K562 (cell line): ENCODE data around the gene MEGF9. TPM values are rescaled to one million over a fixed set of nuclear protein-coding genes. Genes with fewer than 3 reads are reported as not detected.

Experiments used
- ARID1B ChIP-seq: fragments of 450-650 bp; IDR thresholded peaks from 2 replicates; pipeline ENCODE4 v1.6.1; 2016; ENCODE audit warnings: antibody characterized with exemption, mild to moderate bottlenecking, inconsistent platforms
- ARID2 ChIP-seq: fragments of 450-650 bp; IDR thresholded peaks from 2 replicates; pipeline ENCODE4 v1.6.1; 2017; ENCODE audit warnings: antibody characterized with exemption, mild to moderate bottlenecking
- BRD4 ChIP-seq: fragments of 200-600 bp; sonication (generic); IDR thresholded peaks from 2 replicates; pipeline ENCODE4 v1.6.1; 2017; ENCODE audit warnings: inconsistent platforms
- CBX1 ChIP-seq: sonication (generic); IDR thresholded peaks from 2 replicates; pipeline ENCODE4 v1.6.1; 2016; ENCODE audit warnings: antibody characterized with exemption, low read depth, mild to moderate bottlenecking
- CHCHD3 ChIP-seq: fragments of 250-450 bp; sonication (Bioruptor Pico); IDR thresholded peaks from 2 replicates; pipeline ENCODE4 v2.1.2; 2022; ENCODE audit warnings: mild to moderate bottlenecking
- GATA2 ChIP-seq: sonication (generic); formaldehyde crosslinking; IDR thresholded peaks from 2 replicates; pipeline ENCODE4 v1.4.0; 2020; ENCODE audit warnings: mild to moderate bottlenecking, missing genetic modification reagents
- GATAD2A ChIP-seq: fragments of 450-650 bp; IDR thresholded peaks from 2 replicates; pipeline ENCODE4 v1.6.1; 2017
- HDAC3 ChIP-seq: fragments of 450-650 bp; IDR thresholded peaks from 2 replicates; pipeline ENCODE4 v1.6.1; 2018; ENCODE audit warnings: borderline replicate concordance, mild to moderate bottlenecking, moderate library complexity; ENCODE audit not compliant: partially characterized antibody
- HMG20A ChIP-seq: fragments of 450-650 bp; formaldehyde crosslinking; conservative IDR thresholded peaks from 2 replicates; pipeline ENCODE4 v1.4.0; 2020; ENCODE audit warnings: mild to moderate bottlenecking, mixed read lengths
- HNRNPL ChIP-seq: fragments of 200-400 bp; formaldehyde crosslinking; IDR thresholded peaks from 2 replicates; pipeline ENCODE4 v1.6.1; 2017; ENCODE audit warnings: low read depth, mild to moderate bottlenecking, low read length
- MEF2D ChIP-seq: conservative IDR thresholded peaks from 2 replicates; pipeline ENCODE4 v1.6.1; 2016; ENCODE audit warnings: low read depth, missing genetic modification characterization, missing compliant biosample characterization
- NCOA6 ChIP-seq: fragments of 450-650 bp; IDR thresholded peaks from 2 replicates; pipeline ENCODE4 v1.6.1; 2017; ENCODE audit warnings: mild to moderate bottlenecking
- PKNOX1 ChIP-seq: fragments of 450-650 bp; IDR thresholded peaks from 2 replicates; pipeline ENCODE4 v1.6.1; 2016
- POLR2H ChIP-seq: IDR thresholded peaks from 2 replicates; pipeline ENCODE4 v1.6.1; 2016; ENCODE audit warnings: missing genetic modification characterization, low read depth, mild to moderate bottlenecking, control low read depth, missing compliant biosample characterization, moderate library complexity
- PPARD ChIP-seq: fragments of 250-450 bp; sonication (Bioruptor Pico); IDR thresholded peaks from 2 replicates; pipeline ENCODE4 v1.8.0; 2022; ENCODE audit warnings: inconsistent platforms, mild to moderate bottlenecking, moderate library complexity
- RHOXF2B ChIP-seq: fragments of 250-450 bp; sonication (Bioruptor Pico); conservative IDR thresholded peaks from 2 replicates; pipeline ENCODE4 v1.5.1; 2021
- ZNF140 ChIP-seq: fragments of 250-450 bp; sonication (Bioruptor Pico); IDR thresholded peaks from 2 replicates; pipeline ENCODE4 v1.8.0; 2021; ENCODE audit warnings: moderate library complexity, mild to moderate bottlenecking, inconsistent platforms
- ZNF75A ChIP-seq: fragments of 450-650 bp; formaldehyde crosslinking; IDR thresholded peaks from 2 replicates; pipeline ENCODE4 v1.4.0; 2020; ENCODE audit warnings: mild to moderate bottlenecking
- ZSCAN32 ChIP-seq: fragments of 450-650 bp; formaldehyde crosslinking; IDR thresholded peaks from 2 replicates; pipeline ENCODE4 v1.4.0; 2020; ENCODE audit warnings: mild to moderate bottlenecking, moderate library complexity
- polyA plus RNA-seq, 8 experiments: library from polyadenylated mRNA; depleted of rRNA in 4 of 8; stranded (reverse) in 5 of 8; unstranded in 3 of 8; fragments of >200 nt; fragmentation: Nextera tagmentation in 2 of 8; fragmentation: Illumina TruSeq in 1 of 8; extraction: Ambion mirVana in 2 of 8; extraction: Trizol in 1 of 8; gene quantifications; 2 replicates each; pipeline versions ENCODE4 v1.2.1 to v1.2.3, GENCODE V29; 2011 to 2014; ENCODE audit warnings: inconsistent platforms in 1 of 8, missing spikeins in 1 of 8
- total RNA-seq, 7 experiments: library from RNA; depleted of rRNA in 6 of 7; stranded (reverse); fragments of >200 nt in 6 of 7; fragmentation: Illumina TruSeq in 2 of 7; extraction: Trizol in 2 of 7; gene quantifications; 2 replicates each; pipeline versions ENCODE4 v1.2.1 to v1.2.3, GENCODE V29; 2011 to 2021; ENCODE audit warnings: low replicate concordance in 1 of 7
- TF ChIP-seq, protein P1 (sequence below): sonication (generic); formaldehyde crosslinking; IDR thresholded peaks from 2 replicates; pipeline ENCODE4 v1.9.0; 2022; ENCODE audit warnings: mild to moderate bottlenecking, missing genetic modification reagents
- TF ChIP-seq, protein P2 (sequence below): fragments of 200-400 bp; formaldehyde crosslinking; IDR thresholded peaks from 2 replicates; pipeline ENCODE4 v1.6.1; 2017; ENCODE audit warnings: mild to moderate bottlenecking, low read depth, low read length, moderate library complexity
- TF ChIP-seq, protein P3 (sequence below): IDR thresholded peaks from 2 replicates; pipeline ENCODE4 v1.6.1; 2011; ENCODE audit not compliant: insufficient read length; ENCODE audit errors: extremely low read depth

Gene MEGF9
- total and polyA plus RNA-seq, 9 of the 15 experiments (the other 6 are each of a cell fraction or from before 2014, with no cell fraction given), result 2.1 to 6.2 (median 3.8) TPM

DNA sequence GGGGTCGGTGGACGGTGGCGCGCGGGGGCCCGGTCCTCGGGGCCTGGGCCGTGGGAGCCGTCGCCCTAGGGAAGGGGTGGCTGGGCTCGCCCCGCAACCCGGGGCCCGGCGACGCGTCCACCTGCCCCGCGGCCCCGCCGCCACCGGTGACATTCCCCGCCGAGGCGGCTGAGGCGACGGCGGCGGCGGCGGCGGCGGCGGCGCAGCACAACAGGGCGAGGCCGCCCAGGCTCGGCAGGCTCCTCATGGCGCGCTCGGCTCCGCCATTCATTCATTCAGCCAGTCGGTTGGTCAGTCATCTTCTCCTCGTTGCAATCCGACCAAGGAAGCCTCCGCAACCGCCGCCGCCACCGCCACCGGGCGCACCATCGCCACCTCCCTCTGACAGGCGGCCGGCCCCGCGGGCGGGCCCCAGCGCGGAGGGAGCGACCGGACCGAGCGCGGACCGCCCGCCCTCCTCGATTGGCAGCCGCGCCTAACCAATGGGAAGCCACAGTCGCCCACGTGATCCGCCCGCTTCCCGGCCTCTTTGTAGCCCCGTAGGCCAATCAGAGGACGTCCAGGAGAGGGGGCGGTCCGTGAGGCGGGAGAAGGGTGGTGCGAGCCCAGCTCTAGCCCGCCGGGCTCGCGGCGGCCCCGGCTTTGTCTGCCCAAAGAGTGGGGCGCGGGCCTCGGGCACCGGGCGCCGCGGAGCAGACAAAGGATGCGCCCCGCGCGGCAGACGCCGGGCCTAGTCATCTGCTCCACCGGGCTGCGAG is at the start of gene MEGF9 (continued):
- TF ChIP-seq PKNOX1 (peak; percentile 98), MEF2D (tag) (no peak), RHOXF2B (no peak), ZSCAN32 (CRISPR knock-in tag) (no peak), ARID1B (no peak), CBX1 (no peak), GATAD2A (no peak), BRD4 (no peak), PPARD (CRISPR knock-in tag) (no peak), GATA2 (CRISPR knock-in tag) (no peak), HDAC3 (no peak), HNRNPL (peak; percentile 90), CHCHD3 (no peak), NCOA6 (no peak), ZNF140 (CRISPR knock-in tag) (no peak), ZNF75A (CRISPR knock-in tag) (no peak), ARID2 (no peak), HMG20A (CRISPR knock-in tag) (no peak), POLR2H (no peak)
- TF ChIP-seq, protein P1, sequence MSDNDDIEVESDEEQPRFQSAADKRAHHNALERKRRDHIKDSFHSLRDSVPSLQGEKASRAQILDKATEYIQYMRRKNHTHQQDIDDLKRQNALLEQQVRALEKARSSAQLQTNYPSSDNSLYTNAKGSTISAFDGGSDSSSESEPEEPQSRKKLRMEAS (CRISPR knock-in tag), result peak; percentile 85
- TF ChIP-seq, protein P2, sequence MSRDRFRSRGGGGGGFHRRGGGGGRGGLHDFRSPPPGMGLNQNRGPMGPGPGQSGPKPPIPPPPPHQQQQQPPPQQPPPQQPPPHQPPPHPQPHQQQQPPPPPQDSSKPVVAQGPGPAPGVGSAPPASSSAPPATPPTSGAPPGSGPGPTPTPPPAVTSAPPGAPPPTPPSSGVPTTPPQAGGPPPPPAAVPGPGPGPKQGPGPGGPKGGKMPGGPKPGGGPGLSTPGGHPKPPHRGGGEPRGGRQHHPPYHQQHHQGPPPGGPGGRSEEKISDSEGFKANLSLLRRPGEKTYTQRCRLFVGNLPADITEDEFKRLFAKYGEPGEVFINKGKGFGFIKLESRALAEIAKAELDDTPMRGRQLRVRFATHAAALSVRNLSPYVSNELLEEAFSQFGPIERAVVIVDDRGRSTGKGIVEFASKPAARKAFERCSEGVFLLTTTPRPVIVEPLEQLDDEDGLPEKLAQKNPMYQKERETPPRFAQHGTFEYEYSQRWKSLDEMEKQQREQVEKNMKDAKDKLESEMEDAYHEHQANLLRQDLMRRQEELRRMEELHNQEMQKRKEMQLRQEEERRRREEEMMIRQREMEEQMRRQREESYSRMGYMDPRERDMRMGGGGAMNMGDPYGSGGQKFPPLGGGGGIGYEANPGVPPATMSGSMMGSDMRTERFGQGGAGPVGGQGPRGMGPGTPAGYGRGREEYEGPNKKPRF, result no peak
- TF ChIP-seq, protein P3, sequence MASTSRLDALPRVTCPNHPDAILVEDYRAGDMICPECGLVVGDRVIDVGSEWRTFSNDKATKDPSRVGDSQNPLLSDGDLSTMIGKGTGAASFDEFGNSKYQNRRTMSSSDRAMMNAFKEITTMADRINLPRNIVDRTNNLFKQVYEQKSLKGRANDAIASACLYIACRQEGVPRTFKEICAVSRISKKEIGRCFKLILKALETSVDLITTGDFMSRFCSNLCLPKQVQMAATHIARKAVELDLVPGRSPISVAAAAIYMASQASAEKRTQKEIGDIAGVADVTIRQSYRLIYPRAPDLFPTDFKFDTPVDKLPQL, result no peak
